Panc1 (cell line): Measurements from ENCODE around the gene SKI.

Experiments
- POLR2AphosphoS5 ChIP-seq: IDR thresholded peaks from 2 replicates; pipeline ENCODE4 v1.6.1; 2012; ENCODE audit warnings: mild to moderate bottlenecking, low read depth, low read length, moderate library complexity
- TCF7L2 ChIP-seq: IDR thresholded peaks from 2 replicates; pipeline ENCODE4 v1.6.1; 2011; ENCODE audit warnings: mild to moderate bottlenecking, low read depth, low read length, inconsistent platforms
- TF ChIP-seq, protein P1 (sequence below): fragments of 450-650 bp; IDR thresholded peaks from 2 replicates; pipeline ENCODE4 v1.5.1; 2017; ENCODE audit warnings: mild to moderate bottlenecking

DNA sequence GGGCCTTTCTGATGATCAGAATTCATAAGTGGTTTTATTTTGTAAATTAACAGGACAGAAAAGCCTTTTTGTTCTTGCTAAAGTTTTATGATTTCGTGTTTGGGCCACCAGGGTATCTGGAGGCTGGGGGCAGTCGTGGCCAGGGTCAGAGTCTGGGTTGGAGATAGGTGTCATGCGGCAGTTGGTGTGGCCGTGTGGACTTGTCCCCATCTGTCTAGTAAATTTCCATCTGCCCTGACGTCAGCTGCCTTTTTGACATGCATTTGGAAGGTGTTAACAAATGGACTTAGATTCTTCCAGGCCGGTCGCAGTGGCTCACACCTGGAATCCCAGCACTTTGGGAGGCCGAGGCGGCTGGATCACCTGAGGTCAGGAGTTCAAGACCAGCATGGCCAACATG, 56.8 kb downstream of the SKI start:
- TF ChIP-seq, protein P1, sequence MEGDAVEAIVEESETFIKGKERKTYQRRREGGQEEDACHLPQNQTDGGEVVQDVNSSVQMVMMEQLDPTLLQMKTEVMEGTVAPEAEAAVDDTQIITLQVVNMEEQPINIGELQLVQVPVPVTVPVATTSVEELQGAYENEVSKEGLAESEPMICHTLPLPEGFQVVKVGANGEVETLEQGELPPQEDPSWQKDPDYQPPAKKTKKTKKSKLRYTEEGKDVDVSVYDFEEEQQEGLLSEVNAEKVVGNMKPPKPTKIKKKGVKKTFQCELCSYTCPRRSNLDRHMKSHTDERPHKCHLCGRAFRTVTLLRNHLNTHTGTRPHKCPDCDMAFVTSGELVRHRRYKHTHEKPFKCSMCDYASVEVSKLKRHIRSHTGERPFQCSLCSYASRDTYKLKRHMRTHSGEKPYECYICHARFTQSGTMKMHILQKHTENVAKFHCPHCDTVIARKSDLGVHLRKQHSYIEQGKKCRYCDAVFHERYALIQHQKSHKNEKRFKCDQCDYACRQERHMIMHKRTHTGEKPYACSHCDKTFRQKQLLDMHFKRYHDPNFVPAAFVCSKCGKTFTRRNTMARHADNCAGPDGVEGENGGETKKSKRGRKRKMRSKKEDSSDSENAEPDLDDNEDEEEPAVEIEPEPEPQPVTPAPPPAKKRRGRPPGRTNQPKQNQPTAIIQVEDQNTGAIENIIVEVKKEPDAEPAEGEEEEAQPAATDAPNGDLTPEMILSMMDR, result no peak
- no peak for TF ChIP-seq POLR2AphosphoS5
- no peak for TF ChIP-seq TCF7L2
